ENCODE data around the gene PRDM16.

Gene PRDM16

DNA sequence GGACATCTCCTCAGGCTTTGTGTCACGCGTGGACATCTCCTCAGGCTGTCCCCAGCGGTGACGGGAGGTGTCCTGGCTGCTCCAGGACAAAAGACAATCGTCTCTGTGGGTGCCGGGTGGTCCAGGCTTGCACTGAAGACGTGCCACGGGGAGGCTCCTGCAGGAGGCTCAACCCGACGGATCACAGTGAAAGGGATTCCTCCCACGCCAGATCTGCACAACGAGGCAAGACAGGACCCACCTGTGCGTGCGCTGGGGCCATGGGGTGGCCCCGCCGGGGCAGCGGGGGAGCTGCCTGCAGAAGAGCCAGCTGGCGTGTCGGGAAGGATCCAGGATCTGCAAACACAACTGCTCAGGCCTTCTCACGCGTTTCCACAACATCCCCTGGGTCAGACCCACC lies 366.7 kb downstream of the PRDM16 start:
- TF ChIP-seq, protein P1, sequence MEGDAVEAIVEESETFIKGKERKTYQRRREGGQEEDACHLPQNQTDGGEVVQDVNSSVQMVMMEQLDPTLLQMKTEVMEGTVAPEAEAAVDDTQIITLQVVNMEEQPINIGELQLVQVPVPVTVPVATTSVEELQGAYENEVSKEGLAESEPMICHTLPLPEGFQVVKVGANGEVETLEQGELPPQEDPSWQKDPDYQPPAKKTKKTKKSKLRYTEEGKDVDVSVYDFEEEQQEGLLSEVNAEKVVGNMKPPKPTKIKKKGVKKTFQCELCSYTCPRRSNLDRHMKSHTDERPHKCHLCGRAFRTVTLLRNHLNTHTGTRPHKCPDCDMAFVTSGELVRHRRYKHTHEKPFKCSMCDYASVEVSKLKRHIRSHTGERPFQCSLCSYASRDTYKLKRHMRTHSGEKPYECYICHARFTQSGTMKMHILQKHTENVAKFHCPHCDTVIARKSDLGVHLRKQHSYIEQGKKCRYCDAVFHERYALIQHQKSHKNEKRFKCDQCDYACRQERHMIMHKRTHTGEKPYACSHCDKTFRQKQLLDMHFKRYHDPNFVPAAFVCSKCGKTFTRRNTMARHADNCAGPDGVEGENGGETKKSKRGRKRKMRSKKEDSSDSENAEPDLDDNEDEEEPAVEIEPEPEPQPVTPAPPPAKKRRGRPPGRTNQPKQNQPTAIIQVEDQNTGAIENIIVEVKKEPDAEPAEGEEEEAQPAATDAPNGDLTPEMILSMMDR (IDR thresholded peaks at IDR 0.05; ENCODE audit: low read depth, low read length), result no peak
- H3K4me3 ChIP-seq (replicated peaks in 1 of 2; ENCODE audit: low read depth in 2 of 2, low read length in 2 of 2), result no peak overlapping the region
- no peak for DNase-seq (ENCODE audit: low read depth in 2 of 2)

DNA sequence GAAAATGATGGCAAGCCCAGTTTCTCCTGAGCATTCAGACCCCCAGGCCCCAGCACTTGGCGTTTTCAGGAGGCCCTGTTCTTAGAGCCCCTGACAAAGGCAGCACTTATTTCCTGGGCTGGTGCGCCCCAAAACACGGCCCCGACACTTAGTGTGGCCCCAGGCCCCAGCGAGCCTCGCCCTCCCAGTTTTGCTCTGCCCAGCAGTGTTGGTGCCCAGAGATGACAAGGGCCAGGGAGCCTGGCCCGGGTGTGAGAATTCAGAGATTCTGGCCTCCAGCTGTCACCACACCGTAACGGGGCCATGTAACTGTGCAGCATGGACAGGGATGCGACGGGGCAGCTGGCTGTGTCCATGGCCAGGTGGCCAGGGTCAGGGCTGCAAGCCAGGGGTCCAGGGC lies 367.4 kb downstream of the PRDM16 start:
- TF ChIP-seq, protein P1 (IDR thresholded peaks at IDR 0.05; ENCODE audit: low read depth, low read length), result no peak
- no peak for DNase-seq (ENCODE audit: low read depth in 2 of 2)
- H3K4me3 ChIP-seq (replicated peaks in 1 of 2; ENCODE audit: low read depth in 2 of 2, low read length in 2 of 2), result no peak overlapping the region

DNA sequence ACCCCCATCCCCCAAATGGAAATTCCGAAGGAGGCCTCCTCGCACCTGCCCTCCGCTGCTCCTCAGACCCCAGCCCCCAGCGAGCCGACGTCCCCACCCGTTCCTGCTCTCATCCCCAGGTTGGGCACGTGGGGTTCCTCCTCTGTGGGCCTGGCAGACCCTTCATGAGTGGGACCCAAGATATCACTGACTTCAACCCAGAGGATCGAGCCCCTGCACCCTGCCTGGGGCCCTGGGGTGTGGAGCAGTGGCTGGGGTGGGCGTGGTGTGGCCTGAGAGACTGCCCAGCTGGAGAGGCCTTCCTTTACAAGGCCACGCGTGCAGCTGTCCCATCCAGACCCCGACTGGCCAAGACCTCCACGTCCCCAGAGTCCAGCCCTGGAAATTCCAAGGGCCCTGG lies 367.9 kb downstream of the PRDM16 start:
- TF ChIP-seq, protein P1 (IDR thresholded peaks at IDR 0.05; ENCODE audit: low read depth, low read length), result no peak
- H3K4me3 ChIP-seq (replicated peaks in 1 of 2; ENCODE audit: low read depth in 2 of 2, low read length in 2 of 2), result no peak overlapping the region
- no peak for DNase-seq (ENCODE audit: low read depth in 2 of 2)

GRCh38 chr1:3438661-3439180 lies 369.7 kb downstream of the PRDM16 start:
- TF ChIP-seq, protein P1 (IDR thresholded peaks at IDR 0.05; ENCODE audit: low read depth, low read length), result no peak
- no peak for DNase-seq (ENCODE audit: low read depth in 2 of 2)
- no peak overlapping the region for H3K4me3 ChIP-seq (replicated peaks in 1 of 2; ENCODE audit: low read depth in 2 of 2, low read length in 2 of 2)

- TF ChIP-seq, protein P1 (IDR thresholded peaks at IDR 0.05; ENCODE audit: low read depth, low read length), result no peak
- DNase-seq (ENCODE audit: low read depth in 2 of 2), result no peak
- H3K4me3 ChIP-seq (replicated peaks in 1 of 2; ENCODE audit: low read depth in 2 of 2, low read length in 2 of 2), result no peak overlapping the region
Observed at GRCh38 chr1:3439346-3440299, 370.6 kb downstream of the PRDM16 start.

DNA sequence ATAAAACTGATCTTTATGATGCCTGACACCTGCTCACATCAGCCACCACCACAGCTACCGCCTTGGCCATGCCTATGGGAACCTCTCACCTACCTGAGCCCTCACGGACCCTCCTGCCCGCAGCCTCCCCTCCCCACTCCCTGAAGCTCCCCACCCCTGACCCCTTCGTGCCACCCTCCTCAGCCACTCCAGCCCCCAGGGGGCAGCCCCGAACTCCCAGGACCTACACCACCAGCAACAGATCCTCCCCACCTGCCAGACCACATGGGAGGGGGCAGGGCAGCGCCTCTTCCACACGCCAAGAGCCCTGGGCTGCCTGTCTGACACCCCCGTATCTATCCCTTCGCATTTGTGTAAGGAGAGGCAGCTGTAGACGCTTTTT lies 371.3 kb downstream of the PRDM16 start:
- no peak for DNase-seq (ENCODE audit: low read depth in 2 of 2)
- no peak overlapping the region for H3K4me3 ChIP-seq (replicated peaks in 1 of 2; ENCODE audit: low read depth in 2 of 2, low read length in 2 of 2)
- TF ChIP-seq, protein P1 (IDR thresholded peaks at IDR 0.05; ENCODE audit: low read depth, low read length), result no peak

All from cardiac fibroblast (primary cell).